HG03045 (cell line): ENCODE results near the gene NKAIN4.

Experiments used
- ATAC-seq: cut with Tn5 transposase; IDR thresholded peaks from one replicate; pipeline ENCODE4 v1.9.1; 2021; ENCODE audit warnings: mild to moderate bottlenecking, moderate library complexity; ENCODE audit not compliant: unreplicated experiment

The NKAIN4 gene

GRCh38 chr20:63288581-63289251 is 34.5 kb upstream of the NKAIN4 start:
- no peak for ATAC-seq

- ATAC-seq: no peak
Observed at GRCh38 chr20:63287697-63288580, 33.7 kb upstream of the NKAIN4 start.

- ATAC-seq: no peak
Observed at GRCh38 chr20:63286781-63287696, 32.8 kb upstream of the NKAIN4 start.

- ATAC-seq: no peak
Observed at GRCh38 chr20:63285636-63286615, 31.7 kb upstream of the NKAIN4 start.

- ATAC-seq: no peak
Observed at GRCh38 chr20:63284981-63285524, 30.8 kb upstream of the NKAIN4 start.

- ATAC-seq: no peak
Observed at GRCh38 chr20:63284544-63284949, 30.3 kb upstream of the NKAIN4 start.

GRCh38 chr20:63284083-63284440 is 29.8 kb upstream of the NKAIN4 start:
- ATAC-seq: no peak

- no peak for ATAC-seq
Observed at GRCh38 chr20:63283397-63284082, 29.3 kb upstream of the NKAIN4 start.

GRCh38 chr20:63282946-63283345 is 28.7 kb upstream of the NKAIN4 start:
- ATAC-seq: no peak

- no peak for ATAC-seq
Observed at GRCh38 chr20:63281742-63282665, 27.7 kb upstream of the NKAIN4 start.

- no peak for ATAC-seq
Observed at GRCh38 chr20:63280929-63281545, 26.8 kb upstream of the NKAIN4 start.

- no peak for ATAC-seq
Observed at GRCh38 chr20:63280371-63280770, 26.1 kb upstream of the NKAIN4 start.

- ATAC-seq: no peak
Observed at GRCh38 chr20:63279931-63280330, 25.7 kb upstream of the NKAIN4 start.

- ATAC-seq: no peak
Observed at GRCh38 chr20:63278661-63279060, 24.4 kb upstream of the NKAIN4 start.

- ATAC-seq: no peak
Observed at GRCh38 chr20:63277466-63278272, 23.4 kb upstream of the NKAIN4 start.

GRCh38 chr20:63276956-63277355 is 22.7 kb upstream of the NKAIN4 start:
- ATAC-seq: no peak

- ATAC-seq: no peak
Observed at GRCh38 chr20:63275825-63276224, 21.6 kb upstream of the NKAIN4 start.
